ENCODE results near the gene ZDHHC14. TPM values are rescaled to one million over a fixed set of nuclear protein-coding genes. Genes with fewer than 3 reads are reported as not detected.

Gene ZDHHC14
- total RNA-seq, 2 donors from 2014 or later: 53.3 to 66.2 TPM

GRCh38 chr6:157438611-157439111 is 57.7 kb downstream of the ZDHHC14 start:
- Histone ChIP-seq H3K4me1 (replicated peaks) (peaks cover 8% of the 10 kb centered on the region), H3K27ac (peak overlapping the region in 1 of 2 donors; percentile 10), H3K27me3 (replicated peaks; ENCODE audit: insufficient read depth) (no peaks in the 10 kb centered on the region), H3K4me3 (no peak overlapping the region), H3K9me3 (no peaks in the 10 kb centered on the region), H3K36me3 (no peaks in the 10 kb centered on the region)
- 19% methylated on average over 6 of the region's 6 CpGs for WGBS
- TF ChIP-seq CTCF (IDR thresholded peaks at IDR 0.05) (no peak), POLR2AphosphoS5 (IDR thresholded peaks at IDR 0.05) (no peak), POLR2A (IDR thresholded peaks at IDR 0.05) (no peak)
- intact Hi-C loops (cut with DNase I): no loop called here
- no peak for DNase-seq (ENCODE audit: low spot score)

GRCh38 chr6:157440171-157440570 is 59.2 kb downstream of the ZDHHC14 start:
- H3K9me3 ChIP-seq: no peaks in the 10 kb centered on the region
- H3K36me3 ChIP-seq: no peaks in the 10 kb centered on the region
- no peaks in the 10 kb centered on the region for H3K4me1 ChIP-seq (replicated peaks)
- H3K4me3 ChIP-seq: no peak overlapping the region
- no peak overlapping the region for H3K27ac ChIP-seq
- no peak for DNase-seq (ENCODE audit: low spot score)
- intact Hi-C loops (cut with DNase I): no loop called here
- 93% methylated on average over 1 of the region's 1 CpG for WGBS
- H3K27me3 ChIP-seq (replicated peaks; ENCODE audit: insufficient read depth): no peaks in the 10 kb centered on the region
- TF ChIP-seq CTCF (IDR thresholded peaks at IDR 0.05) (no peak), POLR2A (IDR thresholded peaks at IDR 0.05) (no peak), POLR2AphosphoS5 (IDR thresholded peaks at IDR 0.05) (no peak)

- Histone ChIP-seq H3K27me3 (replicated peaks; ENCODE audit: insufficient read depth) (no peaks in the 10 kb centered on the region), H3K9me3 (no peaks in the 10 kb centered on the region), H3K27ac (no peak overlapping the region), H3K4me1 (replicated peaks) (no peaks in the 10 kb centered on the region), H3K4me3 (no peak overlapping the region), H3K36me3 (no peaks in the 10 kb centered on the region)
- no peak for DNase-seq (ENCODE audit: low spot score)
- no peak for TF ChIP-seq POLR2AphosphoS5 (IDR thresholded peaks at IDR 0.05)
- TF ChIP-seq CTCF (IDR thresholded peaks at IDR 0.05): no peak
- TF ChIP-seq POLR2A (IDR thresholded peaks at IDR 0.05): no peak
- intact Hi-C loops (cut with DNase I): no loop called here
- WGBS: 81% methylated on average over 12 of the region's 12 CpGs
Observed at GRCh38 chr6:157442291-157442690, 61.3 kb downstream of the ZDHHC14 start.

- intact Hi-C loops (cut with DNase I): no loop called here
- Histone ChIP-seq H3K4me3 (no peak overlapping the region), H3K9me3 (no peaks in the 10 kb centered on the region), H3K4me1 (replicated peaks) (no peaks in the 10 kb centered on the region), H3K36me3 (no peaks in the 10 kb centered on the region), H3K27ac (no peak overlapping the region), H3K27me3 (replicated peaks; ENCODE audit: insufficient read depth) (no peaks in the 10 kb centered on the region)
- TF ChIP-seq POLR2AphosphoS5 (IDR thresholded peaks at IDR 0.05): no peak
- no peak for TF ChIP-seq POLR2A (IDR thresholded peaks at IDR 0.05)
- no peak for TF ChIP-seq CTCF (IDR thresholded peaks at IDR 0.05)
- no peak for DNase-seq (ENCODE audit: low spot score)
- 90% methylated on average over 6 of the region's 6 CpGs for WGBS
Observed at GRCh38 chr6:157443066-157443800, 62.2 kb downstream of the ZDHHC14 start.

Measured in prostate gland (tissue), 2 donors.